Measurements from ENCODE around the gene MORN1.

The MORN1 gene

DNA sequence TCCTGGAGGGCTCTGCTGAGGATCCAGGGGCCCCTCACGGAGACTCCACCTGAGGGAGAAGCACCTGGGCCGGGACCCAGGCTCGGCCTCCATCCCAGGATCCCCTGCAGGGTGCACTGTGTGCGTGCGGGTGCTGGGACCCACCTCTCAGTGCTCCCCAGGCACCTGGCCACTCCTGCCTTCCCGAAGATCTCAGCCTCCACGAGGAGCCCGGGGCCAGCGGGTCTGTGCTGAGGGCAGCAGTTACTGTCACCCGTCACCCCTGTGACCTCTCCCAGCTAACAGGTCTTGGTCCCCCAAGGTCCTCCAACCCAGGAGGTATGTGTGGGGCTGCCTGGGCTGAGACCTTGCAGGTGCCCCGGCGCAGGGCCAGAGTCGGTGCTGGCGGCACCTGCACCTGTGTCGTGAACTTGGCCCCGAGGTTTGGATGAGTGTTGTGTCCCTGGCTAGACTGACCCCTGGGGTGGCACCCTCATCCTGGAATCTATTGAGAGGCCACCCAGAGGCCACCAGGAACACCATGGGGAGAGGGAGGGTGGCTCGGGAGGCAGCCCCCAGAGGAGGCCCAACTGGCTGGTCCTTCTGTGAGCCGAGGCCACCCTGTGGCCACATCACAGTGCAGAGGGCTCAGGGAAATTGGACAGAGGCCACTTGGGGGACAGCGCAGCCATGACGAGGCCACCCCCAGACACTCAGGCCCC is 17.7 kb downstream of the MORN1 start:
- no peak for DNase-seq (ENCODE audit: low spot score)

DNA sequence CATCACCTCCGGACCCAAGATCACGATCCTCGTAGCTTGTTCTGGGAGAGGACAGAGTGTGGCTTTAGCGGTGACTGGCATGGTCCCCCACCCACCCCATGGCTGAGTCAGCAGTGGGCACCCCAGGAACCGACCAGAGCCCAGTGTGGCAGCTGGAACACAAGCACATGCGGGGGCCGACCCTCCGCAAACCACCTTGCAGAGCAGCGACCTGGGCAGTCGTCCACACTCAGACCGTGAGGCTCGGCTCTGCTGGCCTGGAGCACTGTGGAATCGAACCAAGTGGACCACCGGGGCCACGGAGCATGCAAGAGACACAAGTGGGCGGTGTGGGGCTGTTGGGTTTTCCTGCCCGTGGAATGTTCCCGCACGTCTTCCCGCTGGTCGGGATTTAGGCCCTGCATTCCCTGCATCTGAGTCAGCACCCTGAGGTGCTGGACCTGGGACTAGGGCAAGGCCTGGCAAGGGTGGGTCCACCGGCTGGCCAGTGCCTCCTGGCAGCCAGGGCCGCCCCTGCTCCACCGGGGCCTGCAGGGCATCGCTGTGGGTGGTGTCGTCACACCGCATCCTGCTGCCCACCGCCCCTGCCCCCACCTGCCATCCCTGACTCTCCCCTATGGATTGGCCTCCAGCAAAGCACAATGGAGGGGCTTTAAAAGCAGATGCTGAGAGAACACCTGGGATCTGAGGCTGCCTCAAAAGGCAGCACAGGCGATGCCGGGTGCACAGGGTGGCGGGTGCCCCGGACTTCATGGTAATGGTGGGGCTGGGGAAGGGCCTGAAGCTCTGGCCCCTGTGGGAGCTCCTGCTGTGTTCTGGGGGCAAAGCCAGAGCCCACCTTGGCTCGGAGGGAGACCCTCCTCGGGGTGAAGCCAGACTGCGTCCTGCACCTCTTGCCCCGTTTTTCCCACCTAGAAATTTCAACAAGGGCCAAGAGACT is 18.5 kb downstream of the MORN1 start:
- no peak for DNase-seq (ENCODE audit: low spot score)

DNA sequence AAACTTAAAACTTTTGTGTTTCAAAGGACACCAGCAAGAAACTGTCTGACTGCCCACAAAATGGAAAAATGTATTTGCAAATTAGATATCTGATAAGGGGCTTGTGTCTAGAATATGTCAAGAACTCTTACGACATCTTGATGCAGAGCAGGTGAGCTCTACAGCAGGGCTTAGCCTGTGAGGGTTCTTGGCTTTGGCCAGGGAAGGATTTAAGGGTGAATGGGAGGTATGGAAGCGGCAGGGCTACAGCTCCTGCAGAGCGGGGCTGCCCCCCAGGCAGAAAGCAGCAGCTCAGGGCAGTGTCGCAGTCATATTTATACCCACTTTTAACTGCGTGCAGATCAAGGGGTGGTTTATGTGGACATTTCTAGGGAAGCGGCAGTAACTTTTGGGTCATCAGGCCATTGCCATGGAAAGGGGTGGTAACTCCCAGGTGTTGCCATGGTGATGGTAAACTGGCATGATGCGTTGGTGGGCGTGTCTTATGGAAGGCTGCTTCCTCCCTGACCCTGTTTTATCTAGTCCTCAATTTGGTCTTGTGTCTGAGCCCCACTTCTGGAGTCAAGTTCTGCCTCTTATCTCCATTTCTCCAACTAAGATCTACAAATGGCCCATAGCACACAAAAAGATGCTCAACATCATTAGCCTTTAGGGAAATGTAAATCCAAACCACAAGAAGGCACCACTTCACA is 23.2 kb downstream of the MORN1 start:
- no peak for DNase-seq (ENCODE audit: low spot score)

DNA sequence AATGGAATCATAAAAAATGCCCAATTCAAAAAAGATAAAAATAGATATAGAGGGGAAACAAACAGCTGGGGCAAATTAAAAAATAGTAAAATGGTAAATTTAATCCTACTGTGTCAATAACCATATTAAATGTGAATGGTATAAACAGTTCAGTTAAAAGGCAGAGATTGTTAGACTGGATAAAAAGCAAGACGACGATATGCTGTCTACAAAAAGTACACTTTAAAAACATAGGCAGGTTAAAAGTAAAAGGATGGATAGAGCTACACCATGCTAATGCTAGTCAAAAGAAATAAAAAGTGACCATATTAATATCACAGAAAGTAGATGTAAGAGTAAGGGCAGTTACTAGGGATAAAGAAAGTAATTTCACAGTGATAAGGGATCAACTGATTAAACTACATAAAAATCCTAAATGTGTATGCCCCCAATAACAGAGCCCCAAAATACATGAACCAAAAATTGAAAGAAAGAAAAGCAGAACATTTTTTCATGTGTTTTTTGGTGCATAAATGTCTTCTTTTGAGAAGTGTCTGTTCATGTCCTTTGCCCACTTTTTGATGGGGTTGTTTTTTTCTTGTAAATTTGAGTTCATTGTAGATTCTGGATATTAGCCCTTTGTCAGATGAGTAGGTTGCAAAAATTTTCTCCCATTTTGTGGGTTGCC is 27.4 kb downstream of the MORN1 start:
- DNase-seq (ENCODE audit: low spot score), result no peak

DNA sequence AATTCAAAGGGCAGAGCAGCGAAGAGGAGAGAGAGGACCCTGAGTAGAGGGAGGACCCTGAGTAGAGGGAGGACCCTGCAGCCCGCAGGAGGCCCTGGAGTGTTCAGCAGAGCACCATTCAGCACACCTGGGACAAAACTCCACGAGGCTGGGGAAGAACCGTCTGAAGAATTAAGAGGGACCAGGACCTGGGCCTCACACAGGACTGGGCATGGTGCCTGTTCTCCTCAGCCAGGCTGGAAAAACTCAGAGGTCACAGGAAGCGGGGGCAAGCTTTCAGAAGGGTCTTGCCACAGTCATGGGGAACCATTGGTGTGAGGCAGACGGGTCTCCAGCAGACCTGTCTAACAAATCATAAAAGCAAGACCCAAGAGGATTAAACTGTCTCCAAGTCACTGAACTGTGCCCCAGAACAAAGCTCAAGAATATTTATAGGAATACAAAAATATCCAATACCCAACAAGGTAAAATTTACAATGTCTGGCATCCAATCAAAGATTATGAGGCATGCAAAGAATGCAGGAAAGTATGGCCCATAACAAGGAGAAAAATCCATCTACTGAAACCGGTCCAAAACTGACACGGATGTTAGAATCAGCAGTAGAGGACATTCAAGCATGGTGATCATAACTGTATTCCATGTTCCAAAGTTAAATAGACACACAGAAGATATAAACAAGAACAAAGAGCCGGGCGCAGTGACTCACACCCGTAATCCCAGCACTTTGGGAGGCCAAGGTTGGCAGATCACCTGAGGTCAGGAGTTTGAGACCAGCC is 30.6 kb downstream of the MORN1 start:
- no peak for DNase-seq (ENCODE audit: low spot score)

DNA sequence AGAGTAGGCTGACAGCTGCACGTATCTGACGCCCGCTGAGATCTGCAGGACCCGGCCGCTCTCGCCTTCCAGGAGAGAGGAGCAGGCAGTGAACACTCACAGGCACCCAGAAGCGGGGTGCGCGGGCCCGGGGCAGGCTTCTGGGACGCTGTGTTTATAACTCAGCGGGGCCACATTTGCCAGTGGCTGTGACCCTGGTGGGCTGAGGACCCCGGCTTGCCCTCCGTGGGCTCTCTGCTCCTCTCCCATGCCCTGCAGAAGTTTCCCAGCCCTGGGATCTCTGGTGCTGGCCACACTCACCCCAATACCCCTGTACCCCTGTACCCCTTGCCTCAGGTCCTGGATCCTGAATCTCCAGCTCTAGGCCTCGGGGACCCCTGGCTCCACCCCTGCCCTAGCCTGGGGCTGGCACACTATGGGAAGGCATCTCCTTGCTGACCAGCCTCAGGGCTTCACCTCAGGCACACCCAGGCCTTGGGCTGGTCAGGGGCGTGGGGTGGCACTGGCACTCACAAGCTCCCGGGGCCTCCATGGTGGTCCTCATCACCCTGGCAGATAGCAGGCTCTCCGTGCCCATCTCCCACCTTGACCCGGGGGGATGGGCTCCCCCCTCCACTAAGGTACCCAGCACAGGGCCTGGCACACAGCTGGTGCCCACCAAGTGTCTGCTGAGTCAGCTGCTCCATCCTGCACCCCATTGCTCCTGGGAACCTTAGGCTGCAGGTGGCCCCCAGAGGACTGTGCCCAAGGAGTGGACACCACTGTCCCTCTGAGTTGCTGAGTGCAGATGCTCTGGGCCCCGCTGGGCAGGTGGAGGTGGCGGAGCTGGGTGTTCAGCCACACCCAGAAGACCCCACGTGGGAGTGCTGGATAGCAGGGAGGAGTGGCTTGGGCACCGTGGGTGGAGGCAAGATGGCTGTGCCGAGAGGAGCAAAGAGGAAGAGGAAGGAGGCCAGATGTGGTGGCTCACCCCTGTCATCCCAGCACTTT is 32.4 kb downstream of the MORN1 start:
- no peak for DNase-seq (ENCODE audit: low spot score)

DNA sequence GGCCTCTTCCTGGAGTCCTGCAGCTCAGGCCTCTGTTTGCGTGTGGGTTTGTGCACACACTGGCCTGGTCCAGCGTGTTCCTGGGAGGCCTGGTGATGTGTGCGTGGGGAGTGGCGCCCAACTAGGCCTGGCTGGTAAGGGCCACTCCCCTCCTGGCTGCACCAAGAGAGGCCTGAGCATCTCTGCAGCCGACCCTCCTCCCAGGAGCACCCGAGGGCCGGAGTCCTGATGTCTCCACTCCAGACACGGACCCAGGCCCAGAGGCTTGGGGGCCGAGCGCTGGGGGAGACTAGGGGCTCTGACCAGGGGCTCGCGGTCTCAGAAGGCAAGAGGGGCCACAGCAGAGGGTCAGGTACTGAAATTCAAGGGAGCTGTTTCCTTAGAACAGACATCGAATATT is 33.3 kb downstream of the MORN1 start:
- DNase-seq (ENCODE audit: low spot score), result no peak

DNA sequence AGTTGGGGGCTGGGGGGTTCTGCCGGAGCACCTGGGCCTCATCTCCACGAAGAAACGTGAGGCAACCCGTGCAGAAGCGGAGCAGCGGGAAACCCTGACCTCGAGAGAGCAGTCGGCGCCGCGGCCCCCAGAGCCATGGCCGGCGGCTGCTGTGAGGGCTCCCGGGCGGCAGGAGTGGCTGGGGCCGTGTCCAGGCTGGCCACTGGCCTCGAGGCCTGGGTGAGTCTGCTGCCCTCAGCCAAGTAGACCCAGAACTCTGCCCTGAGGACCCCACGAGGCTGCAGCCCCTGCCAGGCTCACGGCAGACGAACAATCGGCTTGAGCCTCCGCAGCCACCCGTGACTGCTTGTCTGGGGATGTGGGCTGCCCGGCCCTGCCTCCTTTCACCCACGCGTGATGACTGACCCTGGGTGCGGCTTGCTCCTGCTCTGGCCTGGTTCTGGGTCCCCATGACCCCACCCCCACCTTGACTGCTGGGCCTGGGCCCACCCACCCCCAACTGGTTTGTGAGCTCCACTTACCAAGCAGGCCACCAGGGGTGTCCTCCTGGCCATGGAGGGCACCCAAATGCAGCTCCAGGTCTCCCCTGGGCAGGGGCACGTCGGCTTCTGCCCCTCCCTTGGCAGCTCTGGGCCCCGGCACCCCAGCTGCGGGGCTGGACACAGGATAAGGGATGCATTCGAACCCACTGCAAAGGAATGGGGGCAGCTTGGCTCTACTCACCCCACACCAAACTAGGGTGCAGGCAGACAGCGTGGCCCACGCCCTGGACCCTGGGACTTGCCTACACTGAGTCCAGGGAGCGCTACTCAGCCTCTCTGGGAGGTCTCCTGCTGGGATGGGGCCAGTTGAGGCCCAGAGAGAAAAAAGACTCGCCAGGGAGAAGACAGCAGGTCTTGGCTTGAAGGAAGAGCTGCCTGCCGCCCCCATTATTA is 34.2 kb downstream of the MORN1 start:
- DNase-seq (ENCODE audit: low spot score), result no peak

DNA sequence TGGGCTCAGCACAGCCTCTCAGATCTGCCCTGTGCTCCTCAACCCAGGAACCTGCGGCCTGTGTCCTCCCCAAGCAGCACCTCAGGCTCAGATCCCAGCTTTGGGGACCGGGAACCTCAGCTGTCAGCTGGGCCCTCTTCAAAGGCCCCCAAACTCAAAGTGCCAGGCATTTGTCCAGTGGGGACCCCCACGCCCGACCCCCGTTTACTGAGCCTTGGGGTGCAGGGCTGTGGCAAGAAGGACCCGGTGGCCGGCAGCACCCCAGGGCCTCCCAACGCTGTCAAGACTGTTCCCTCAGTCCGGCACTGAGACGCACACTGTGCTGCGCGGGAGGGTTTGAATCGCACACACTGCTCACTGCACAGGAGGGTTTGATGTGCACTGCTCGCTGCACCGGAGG is 35.0 kb downstream of the MORN1 start:
- no peak for DNase-seq (ENCODE audit: low spot score)

DNA sequence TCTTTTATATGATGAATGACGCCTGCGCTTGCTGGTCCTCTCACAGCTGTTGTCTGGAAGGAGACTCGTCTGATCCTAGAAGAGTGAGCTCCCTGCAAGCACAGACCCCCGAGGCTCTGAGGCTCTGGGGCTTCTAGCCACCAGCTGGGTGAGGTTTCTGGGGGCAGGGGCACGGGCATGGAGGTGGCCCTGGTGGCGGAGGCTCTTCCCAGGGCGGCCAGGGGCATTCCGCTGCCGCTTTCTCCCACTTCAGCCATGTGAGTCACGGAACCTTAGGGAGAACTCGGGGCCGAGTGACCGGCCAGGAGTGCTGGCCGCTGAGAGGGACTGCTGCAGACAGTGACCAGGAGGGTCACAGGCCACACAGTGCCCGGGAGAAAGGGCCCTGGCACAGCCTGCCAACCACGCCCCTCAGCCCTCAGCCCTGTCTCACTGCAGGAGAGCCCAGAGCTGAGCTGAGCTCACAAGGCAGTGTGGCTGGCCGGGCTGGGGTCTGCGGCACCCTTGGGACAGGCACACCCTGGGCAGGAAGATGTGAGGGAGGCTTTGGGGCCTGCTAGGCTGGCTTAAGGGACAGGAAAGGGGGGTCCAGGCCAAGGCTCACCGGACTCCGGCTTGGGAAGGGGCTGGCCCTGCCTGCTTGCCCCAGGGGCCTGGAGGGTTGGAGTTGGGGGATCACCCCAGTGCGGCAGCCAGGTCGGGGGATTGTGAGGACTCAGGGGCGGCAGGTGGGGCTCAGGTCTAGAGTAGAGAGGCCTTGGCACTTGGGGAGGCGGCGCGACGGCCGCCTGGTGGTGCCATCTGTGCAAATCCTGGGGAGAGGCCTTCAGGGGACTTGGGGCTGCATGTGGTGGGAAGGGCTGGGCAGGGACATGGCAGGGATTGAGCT is 35.7 kb downstream of the MORN1 start:
- no peak for DNase-seq (ENCODE audit: low spot score)

DNA sequence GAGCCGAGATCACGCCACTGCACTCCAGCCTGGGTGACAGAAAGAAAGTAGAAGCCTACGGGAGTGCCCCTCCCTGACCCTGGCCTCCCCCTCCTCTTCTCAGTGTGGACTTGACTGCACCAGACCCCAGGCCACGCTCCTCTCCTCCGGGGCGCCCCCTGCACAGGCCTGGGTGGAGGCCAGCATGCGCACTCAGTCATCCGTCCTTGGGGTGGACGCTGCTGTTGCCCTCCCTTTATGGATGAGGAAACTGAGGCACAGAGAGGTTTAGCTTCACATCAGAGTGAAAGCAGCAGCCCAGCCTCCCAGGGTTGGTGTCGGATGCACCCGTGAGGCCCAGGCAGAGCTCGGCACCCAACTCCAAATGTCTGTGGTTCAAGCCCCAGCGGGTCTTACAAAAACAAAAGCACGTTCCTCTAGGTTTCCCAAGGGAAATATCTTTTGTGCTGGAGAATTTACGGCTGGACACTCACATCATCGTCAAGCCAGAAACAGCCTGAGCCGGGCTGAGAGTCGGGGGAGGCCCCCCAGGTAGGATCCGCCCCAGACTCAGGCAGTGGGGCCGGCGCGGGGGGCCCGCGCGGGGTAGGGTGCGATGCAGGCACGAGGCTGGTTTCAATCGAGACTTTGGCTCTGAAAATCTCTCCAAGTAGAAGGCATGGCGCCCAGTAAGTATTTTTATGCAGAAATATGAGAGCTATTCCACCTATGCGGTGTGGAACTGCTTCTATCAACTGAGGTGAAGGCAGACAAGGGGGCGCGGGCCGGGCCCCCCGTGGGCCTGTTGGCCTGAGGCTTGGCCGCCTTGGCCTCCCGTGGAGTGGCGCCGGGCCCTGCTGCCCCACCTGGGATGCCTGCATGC is 36.6 kb downstream of the MORN1 start:
- no peak for DNase-seq (ENCODE audit: low spot score)

DNA sequence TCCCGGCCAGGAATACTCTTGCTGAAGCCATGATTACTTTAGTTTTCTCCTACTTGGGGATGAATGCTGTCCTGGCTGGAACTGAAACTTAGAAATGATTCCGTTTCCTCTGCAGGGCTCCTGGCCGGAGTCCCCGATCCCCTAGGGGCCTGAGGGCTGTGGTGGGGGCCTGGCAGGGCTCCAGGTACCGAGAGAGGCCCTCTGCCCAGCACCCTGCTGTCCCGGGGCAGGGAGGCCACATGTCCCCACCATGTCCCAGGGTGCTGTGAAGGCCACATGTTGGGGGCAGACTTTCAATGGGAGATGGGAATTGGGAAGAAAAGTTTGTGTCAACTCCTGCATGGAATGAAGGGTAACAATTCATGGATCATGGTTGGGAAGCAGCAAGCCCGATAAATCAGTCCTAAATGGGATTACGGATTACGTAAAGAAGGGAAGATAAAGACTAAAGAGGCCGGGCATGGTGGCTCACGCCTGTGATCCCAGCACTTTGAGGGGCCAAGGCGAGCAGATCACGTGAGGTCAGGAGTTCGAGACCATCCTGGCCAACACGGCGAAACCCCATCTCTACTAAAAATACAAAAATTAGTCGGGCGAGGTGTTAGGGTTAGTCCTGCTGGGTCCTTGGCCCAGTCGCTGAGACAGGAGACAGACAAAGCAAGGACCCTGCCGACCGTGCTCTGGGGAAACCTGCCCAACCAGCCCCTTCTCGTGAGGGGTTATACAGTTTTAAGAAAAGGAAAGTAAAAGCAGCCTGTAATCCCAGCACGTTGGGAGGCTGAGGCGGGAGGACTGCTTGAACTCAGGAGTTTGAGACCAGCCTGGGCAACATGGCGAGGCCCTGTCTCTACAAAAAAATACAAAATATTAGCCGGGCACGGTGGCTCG is 37.6 kb downstream of the MORN1 start:
- no peak for DNase-seq (ENCODE audit: low spot score)

DNA sequence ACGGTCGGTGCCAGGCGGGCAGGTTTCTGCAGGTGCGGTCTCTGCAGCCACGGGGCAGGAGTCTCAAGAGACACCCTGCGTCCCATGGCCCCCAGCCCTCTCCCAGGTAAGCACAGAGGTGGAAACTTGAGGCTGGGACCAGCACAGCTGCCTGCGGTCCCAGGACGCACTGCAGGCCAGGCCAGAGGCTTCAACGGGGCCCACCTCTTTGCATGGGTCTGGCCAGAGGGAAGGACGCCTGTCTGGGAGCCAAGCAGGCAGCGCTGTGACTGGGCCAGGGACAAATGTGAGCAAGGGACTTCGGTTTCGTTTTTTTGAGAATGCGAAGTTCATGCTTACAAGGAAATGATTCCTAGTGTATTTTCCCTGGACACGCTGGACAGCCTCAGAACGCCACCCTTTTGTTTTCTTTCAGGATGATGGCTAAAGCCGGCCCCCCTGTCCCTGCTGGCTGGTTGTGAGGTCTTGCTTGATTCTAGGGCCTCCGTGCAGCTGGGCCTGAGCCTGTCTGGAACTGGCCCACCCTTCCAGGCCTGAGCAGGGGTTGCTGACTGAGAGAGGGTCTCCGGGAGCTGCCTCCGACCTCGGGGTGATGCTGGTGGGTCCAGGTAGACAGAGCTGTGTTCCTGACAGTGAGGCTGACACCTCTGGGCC is 38.3 kb downstream of the MORN1 start:
- no peak for DNase-seq (ENCODE audit: low spot score)

DNA sequence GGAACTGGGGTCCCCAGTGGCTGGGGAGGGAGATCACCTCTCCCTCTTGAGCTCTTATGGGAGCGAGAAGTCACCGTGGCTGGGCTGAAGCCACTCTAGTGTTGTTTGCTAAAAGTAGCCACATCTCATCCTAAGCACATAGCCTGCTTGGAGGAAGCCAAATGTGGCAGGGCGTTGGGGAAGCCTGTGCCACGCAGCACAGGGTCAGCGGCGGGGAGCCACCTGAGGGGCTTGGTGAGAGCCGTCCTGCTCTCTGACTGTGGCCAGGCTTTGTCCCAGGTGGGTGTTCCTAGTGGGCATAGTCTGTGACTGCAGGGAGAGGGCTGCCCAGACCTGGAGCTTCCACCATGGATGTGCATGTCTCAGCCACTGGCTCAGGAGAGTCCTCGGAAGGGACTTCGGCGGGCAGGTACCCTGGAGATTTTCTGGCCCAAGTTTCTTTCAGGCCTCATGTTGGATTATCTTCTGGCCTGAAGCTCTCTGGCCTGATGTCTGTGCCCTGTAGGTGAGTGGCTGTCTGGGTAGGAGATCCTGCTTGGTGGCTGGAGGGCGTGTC is 38.9 kb downstream of the MORN1 start:
- DNase-seq (ENCODE audit: low spot score), result no peak

DNA sequence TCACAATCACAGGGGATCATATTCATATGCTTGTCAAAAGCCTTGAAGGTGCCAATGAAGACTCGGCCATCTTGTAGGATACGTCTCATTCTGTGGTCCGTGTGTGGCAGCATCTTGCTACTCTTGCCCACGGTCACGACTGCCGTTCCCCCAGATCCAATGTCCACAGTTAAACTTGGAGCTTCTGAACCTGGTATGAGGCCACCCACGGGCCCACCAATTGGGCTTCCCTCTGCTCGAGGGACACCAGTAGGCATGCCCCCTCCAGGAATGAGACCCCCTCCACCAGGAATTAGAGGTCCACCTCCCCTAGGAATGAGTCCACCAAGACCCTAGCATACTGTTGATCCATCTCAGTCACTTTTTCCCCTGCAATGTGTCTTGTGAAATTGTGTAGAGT is 39.6 kb downstream of the MORN1 start:
- no peak for DNase-seq (ENCODE audit: low spot score)

Measured in GM03348 (cell line).